ENCODE measurements around the gene UAP1L1. TPM values are rescaled to one million over a fixed set of nuclear protein-coding genes. Genes with fewer than 3 reads are reported as not detected.

UAP1L1 gene
- total and polyA plus RNA-seq, 9 of the 15 experiments (the other 6 are each of a cell fraction or from before 2014, with no cell fraction given), result 0.20 to 8.6 (median 3.7) TPM

GRCh38 chr9:137077010-137077747 is at the start of gene UAP1L1 (continued):
- TF ChIP-seq, protein P1, sequence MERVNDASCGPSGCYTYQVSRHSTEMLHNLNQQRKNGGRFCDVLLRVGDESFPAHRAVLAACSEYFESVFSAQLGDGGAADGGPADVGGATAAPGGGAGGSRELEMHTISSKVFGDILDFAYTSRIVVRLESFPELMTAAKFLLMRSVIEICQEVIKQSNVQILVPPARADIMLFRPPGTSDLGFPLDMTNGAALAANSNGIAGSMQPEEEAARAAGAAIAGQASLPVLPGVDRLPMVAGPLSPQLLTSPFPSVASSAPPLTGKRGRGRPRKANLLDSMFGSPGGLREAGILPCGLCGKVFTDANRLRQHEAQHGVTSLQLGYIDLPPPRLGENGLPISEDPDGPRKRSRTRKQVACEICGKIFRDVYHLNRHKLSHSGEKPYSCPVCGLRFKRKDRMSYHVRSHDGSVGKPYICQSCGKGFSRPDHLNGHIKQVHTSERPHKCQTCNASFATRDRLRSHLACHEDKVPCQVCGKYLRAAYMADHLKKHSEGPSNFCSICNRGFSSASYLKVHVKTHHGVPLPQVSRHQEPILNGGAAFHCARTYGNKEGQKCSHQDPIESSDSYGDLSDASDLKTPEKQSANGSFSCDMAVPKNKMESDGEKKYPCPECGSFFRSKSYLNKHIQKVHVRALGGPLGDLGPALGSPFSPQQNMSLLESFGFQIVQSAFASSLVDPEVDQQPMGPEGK (CRISPR knock-in tag; IDR thresholded peaks at IDR 0.05; ENCODE audit: borderline replicate concordance), result no peak
- TF ChIP-seq ZNF551 (CRISPR knock-in tag; IDR thresholded peaks at IDR 0.05) (no peak), ELF4 (CRISPR knock-in tag; IDR thresholded peaks at IDR 0.05) (no peak), CXXC5 (CRISPR knock-in tag; IDR thresholded peaks at IDR 0.05) (0 out of 2 replicates have a peak, but pooled peaks have one; percentile 40), SMARCA4 (IDR thresholded peaks at IDR 0.05) (no peak), POLR2G (IDR thresholded peaks at IDR 0.05; ENCODE audit: low read depth, low read length) (peak; percentile 3; the same call in 1 of the 2 replicates), PCBP2 (IDR thresholded peaks at IDR 0.05; ENCODE audit: low read depth, low read length, poor library complexity, severe bottlenecking) (no peak), CREBBP (IDR thresholded peaks at IDR 0.05; ENCODE audit: low read depth, low read length) (no peak), PHF8 (IDR thresholded peaks at IDR 0.05; ENCODE audit: borderline replicate concordance, low read length) (peak; percentile 38; the same call in 1 of the 2 replicates)
- TF ChIP-seq, protein P2, sequence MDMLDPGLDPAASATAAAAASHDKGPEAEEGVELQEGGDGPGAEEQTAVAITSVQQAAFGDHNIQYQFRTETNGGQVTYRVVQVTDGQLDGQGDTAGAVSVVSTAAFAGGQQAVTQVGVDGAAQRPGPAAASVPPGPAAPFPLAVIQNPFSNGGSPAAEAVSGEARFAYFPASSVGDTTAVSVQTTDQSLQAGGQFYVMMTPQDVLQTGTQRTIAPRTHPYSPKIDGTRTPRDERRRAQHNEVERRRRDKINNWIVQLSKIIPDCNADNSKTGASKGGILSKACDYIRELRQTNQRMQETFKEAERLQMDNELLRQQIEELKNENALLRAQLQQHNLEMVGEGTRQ (CRISPR knock-in tag; IDR thresholded peaks at IDR 0.05), result 0 out of 2 replicates have a peak, but pooled peaks have one; percentile 28
- TF ChIP-seq, protein P3, sequence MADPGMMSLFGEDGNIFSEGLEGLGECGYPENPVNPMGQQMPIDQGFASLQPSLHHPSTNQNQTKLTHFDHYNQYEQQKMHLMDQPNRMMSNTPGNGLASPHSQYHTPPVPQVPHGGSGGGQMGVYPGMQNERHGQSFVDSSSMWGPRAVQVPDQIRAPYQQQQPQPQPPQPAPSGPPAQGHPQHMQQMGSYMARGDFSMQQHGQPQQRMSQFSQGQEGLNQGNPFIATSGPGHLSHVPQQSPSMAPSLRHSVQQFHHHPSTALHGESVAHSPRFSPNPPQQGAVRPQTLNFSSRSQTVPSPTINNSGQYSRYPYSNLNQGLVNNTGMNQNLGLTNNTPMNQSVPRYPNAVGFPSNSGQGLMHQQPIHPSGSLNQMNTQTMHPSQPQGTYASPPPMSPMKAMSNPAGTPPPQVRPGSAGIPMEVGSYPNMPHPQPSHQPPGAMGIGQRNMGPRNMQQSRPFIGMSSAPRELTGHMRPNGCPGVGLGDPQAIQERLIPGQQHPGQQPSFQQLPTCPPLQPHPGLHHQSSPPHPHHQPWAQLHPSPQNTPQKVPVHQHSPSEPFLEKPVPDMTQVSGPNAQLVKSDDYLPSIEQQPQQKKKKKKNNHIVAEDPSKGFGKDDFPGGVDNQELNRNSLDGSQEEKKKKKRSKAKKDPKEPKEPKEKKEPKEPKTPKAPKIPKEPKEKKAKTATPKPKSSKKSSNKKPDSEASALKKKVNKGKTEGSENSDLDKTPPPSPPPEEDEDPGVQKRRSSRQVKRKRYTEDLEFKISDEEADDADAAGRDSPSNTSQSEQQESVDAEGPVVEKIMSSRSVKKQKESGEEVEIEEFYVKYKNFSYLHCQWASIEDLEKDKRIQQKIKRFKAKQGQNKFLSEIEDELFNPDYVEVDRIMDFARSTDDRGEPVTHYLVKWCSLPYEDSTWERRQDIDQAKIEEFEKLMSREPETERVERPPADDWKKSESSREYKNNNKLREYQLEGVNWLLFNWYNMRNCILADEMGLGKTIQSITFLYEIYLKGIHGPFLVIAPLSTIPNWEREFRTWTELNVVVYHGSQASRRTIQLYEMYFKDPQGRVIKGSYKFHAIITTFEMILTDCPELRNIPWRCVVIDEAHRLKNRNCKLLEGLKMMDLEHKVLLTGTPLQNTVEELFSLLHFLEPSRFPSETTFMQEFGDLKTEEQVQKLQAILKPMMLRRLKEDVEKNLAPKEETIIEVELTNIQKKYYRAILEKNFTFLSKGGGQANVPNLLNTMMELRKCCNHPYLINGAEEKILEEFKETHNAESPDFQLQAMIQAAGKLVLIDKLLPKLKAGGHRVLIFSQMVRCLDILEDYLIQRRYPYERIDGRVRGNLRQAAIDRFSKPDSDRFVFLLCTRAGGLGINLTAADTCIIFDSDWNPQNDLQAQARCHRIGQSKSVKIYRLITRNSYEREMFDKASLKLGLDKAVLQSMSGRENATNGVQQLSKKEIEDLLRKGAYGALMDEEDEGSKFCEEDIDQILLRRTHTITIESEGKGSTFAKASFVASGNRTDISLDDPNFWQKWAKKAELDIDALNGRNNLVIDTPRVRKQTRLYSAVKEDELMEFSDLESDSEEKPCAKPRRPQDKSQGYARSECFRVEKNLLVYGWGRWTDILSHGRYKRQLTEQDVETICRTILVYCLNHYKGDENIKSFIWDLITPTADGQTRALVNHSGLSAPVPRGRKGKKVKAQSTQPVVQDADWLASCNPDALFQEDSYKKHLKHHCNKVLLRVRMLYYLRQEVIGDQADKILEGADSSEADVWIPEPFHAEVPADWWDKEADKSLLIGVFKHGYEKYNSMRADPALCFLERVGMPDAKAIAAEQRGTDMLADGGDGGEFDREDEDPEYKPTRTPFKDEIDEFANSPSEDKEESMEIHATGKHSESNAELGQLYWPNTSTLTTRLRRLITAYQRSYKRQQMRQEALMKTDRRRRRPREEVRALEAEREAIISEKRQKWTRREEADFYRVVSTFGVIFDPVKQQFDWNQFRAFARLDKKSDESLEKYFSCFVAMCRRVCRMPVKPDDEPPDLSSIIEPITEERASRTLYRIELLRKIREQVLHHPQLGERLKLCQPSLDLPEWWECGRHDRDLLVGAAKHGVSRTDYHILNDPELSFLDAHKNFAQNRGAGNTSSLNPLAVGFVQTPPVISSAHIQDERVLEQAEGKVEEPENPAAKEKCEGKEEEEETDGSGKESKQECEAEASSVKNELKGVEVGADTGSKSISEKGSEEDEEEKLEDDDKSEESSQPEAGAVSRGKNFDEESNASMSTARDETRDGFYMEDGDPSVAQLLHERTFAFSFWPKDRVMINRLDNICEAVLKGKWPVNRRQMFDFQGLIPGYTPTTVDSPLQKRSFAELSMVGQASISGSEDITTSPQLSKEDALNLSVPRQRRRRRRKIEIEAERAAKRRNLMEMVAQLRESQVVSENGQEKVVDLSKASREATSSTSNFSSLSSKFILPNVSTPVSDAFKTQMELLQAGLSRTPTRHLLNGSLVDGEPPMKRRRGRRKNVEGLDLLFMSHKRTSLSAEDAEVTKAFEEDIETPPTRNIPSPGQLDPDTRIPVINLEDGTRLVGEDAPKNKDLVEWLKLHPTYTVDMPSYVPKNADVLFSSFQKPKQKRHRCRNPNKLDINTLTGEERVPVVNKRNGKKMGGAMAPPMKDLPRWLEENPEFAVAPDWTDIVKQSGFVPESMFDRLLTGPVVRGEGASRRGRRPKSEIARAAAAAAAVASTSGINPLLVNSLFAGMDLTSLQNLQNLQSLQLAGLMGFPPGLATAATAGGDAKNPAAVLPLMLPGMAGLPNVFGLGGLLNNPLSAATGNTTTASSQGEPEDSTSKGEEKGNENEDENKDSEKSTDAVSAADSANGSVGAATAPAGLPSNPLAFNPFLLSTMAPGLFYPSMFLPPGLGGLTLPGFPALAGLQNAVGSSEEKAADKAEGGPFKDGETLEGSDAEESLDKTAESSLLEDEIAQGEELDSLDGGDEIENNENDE (IDR thresholded peaks at IDR 0.05; ENCODE audit: low read depth, low read length), result no peak

Measured in K562 (cell line).